GM18526 (cell line): Measurements from ENCODE around the gene MAP3K15.

ENCODE experiments used
- POLR2A ChIP-seq: IDR thresholded peaks from 3 replicates; pipeline ENCODE4 v1.6.1; 2011; ENCODE audit not compliant: insufficient read length; ENCODE audit errors: extremely low read depth

The MAP3K15 gene

DNA sequence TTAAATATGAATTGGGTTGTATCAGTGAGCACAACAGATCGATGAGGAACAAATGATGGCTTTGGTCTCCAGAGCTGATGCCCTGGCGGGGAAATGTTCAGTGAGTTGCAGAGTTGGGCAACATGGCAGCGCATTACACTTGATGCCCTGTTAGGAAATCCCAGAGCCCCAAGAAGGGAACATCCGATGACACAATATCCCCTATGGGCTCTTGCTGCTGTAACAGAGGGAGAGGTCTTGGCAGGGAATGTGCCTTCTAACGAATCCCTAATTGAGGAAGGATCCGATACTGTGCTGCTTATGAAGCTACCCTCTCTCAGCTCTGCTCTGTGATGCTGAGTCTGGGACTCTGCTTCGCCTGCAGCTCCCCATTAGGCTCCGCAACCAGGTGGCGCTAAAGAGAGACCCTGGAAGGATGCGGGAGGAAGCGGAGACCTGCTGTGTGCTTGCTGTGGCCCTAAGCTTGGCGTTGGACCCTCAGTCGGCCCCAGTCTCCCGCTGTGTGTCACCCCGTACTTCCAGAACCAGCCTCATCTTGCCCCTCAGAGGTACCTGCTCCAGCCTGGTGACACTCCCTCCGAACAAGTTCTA lies 132.7 kb downstream of the MAP3K15 start:
- no peak for TF ChIP-seq POLR2A

DNA sequence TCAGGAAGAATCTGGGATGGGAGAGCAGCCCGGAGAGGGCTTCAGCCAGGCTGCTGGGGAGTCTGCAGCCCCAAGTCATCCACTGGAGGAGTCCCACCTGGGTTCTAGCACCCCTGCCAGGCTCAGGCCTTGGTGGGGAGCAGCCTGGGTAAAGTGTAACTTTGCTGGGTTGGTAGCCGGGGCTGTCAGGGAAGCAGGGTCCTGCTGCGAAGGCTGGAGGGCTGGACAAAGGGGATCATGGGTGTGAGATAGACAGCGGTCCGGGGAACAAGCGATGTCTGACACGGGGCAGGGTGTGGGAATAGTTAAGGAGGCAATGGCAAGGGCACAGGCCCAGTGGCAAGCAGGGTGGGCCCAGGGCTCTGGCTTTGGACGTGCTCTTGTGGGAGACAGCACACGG lies 134.0 kb downstream of the MAP3K15 start:
- no peak for TF ChIP-seq POLR2A

GRCh38 chrX:19377799-19378198 lies 137.5 kb downstream of the MAP3K15 start:
- TF ChIP-seq POLR2A: no peak

DNA sequence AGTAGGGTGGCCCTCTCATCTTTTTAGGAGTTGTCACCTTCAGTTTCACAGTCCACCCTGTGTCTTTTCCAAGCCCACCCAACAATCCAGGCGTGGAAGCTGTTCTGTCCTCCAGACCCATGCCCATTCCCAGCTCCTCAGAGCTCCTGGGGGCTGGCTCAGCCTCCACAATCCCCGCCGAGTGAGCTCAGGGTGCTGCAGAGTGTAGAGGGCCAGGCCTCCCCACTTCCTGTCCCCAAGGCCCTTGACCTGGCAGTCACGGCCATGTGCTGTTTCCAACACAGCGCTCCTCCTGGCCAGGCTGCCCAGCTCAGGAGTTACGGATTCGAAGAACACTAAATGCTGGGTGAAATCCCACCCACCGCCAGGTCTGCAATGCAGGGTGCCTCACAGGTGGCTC lies 139.8 kb downstream of the MAP3K15 start:
- no peak for TF ChIP-seq POLR2A

DNA sequence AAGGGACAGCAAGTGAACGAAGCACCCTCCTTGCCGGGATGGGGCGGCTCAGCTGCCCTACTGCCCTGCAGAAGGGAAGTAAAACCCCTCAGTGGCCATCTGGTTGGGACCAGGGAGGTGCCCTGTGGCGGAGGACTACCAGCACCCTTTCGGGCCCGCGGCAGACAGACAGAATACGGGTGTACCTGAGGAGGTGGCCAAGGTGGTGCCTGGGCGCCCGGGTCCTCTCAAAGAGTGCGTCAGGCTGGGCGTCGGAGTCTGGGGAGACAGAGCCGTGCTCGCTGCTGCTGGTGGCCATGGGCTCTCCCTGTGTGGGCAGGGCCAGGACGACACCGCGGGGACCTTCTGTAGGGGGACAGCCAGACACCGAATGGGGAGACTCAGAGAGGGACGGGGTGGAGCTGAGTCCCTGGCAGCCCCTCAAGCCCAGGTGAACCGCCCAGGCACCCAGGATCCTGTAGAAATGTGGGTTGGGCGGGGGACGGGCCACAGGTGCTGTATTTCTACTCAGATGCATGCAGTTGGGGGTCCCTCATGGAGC lies 141.9 kb downstream of the MAP3K15 start:
- TF ChIP-seq POLR2A: no peak

DNA sequence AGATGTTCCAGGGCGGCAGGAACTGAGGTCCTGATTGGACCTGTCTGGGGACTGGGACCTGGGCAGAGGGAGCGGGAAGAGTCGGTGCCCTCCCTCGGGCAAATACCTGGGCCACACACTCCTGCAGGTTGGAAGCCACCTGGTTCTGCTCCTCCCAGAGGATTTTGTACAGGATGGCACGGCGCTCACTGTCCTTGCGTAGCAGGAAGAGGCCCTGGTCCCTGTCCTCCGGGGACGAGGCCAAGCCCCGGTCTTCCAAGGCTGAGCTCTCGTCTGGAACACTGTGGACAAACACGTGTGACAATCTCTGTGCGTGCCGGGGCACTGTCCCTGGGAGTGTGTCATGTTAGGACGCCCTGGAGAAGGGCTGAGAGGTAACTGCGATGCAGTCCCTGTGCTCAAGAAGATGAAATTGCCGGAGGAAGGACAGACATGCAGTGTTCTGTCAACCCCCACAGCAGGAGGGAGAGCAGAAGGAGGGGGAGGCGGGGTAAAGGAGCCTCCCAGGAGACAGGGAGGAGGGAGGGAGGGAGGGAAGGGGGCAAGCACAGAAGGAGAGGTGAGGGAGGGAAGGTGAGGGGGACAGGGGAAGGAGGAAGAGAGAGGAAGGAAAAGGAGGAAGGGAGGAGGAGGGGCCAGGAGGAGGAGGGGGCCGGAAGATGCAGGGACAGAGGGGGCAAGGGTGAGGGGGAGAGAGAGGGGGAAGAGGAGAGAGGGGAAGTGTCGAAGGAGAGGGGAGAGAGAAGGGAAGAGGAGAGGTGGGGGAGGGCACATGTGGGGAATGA lies 142.6 kb downstream of the MAP3K15 start:
- TF ChIP-seq POLR2A: no peak

DNA sequence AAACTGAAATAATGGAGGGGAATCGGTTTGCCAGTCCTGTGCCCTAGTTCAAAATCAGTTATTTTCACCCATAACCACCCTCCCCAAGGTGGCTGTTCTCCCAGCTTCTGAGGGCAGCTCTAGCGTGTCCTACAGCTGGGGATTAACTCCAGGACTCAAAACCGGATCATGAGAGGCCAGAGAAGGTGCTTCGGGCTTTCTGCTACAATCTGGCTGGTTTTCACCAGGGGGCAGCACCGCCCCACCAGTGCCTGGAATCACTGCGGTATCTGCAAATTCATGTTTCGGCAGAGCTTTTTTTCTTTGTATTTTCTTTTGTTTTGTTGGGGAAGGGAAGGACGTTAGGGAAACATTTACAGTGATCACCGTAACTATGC lies 143.2 kb downstream of the MAP3K15 start:
- TF ChIP-seq POLR2A: no peak

- no peak for TF ChIP-seq POLR2A
These were observed 145.2 kb downstream of the MAP3K15 start for GRCh38 chrX:19370061-19370460.

- TF ChIP-seq POLR2A: no peak
These were observed 146.7 kb downstream of the MAP3K15 start for GRCh38 chrX:19368576-19368975.

GRCh38 chrX:19361701-19362100 lies 153.6 kb downstream of the MAP3K15 start:
- no peak for TF ChIP-seq POLR2A

GRCh38 chrX:19360903-19361302 lies 154.4 kb downstream of the MAP3K15 start:
- TF ChIP-seq POLR2A: no peak

DNA sequence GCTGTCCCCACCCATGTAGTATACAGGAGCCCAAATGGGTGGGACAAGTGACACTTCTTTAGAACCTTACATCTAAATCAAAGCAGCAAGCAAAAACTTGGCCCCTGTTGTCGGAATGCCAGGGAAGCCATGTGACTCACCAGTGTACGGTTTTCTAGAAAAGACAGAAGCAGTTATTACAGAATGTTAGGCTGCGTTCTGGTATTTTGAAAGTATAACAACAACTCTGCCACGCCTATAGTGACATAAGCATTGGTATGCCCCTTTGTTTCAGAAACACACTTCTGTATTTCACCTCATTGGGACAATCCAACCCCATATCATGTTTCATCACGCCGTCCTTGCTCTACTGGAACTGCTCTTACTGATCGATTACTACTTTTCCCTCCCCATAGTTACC lies 156.8 kb downstream of the MAP3K15 start:
- TF ChIP-seq POLR2A: no peak

- TF ChIP-seq POLR2A: no peak
These were observed 160.7 kb downstream of the MAP3K15 start for GRCh38 chrX:19354625-19355024.

- TF ChIP-seq POLR2A: no peak
These were observed 164.3 kb downstream of the MAP3K15 start for GRCh38 chrX:19350941-19351384.

DNA sequence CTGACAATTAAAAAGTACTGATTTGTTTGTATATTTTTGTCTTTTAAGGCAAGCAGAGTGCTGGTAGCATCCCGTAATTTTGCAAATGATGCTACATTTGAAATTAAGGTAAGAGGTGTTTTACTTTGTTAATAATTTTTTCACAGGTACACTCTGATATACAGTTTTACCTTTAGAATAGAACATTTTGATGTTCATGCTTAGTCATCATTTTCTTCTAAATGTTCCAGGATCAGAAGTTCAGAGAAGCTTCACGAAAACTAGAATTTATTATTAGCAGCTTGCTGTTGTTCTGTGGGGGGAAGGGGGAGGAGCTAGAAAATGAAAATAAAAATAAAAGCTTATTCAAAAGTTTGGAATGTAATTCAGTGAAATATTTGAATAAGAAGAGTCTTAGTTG lies 166.0 kb downstream of the MAP3K15 start:
- no peak for TF ChIP-seq POLR2A

DNA sequence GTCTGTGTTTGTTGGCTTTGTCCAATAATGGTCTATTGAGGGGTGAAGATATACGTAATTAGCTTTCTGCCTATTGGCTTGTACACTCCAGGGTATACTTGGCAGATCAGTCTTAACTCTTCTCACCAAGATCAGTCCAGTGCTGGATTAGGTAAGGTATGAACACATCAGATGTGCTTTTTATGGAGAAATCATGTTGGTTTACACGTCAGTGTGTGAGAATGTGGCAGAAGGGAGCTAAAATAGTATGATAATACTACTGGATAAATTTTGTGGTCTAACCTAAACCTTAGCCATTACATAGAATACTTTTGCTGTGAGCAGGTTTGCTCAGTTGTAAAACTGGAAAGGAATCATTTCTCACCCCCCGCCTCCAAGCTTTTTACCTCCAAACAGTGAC lies 167.4 kb downstream of the MAP3K15 start:
- TF ChIP-seq POLR2A: no peak
